Adipocyte (in vitro differentiated cells): ENCODE measurements around the gene CD79A.

Experiments
- DNase-seq: peaks from one replicate; pipeline ENCODE4 v3.0.0-alpha.2; 2015; ENCODE audit warnings: low read depth
- H3K27me3 ChIP-seq: replicated peaks from 2 replicates; pipeline ENCODE4 v1.7.0; 2013; ENCODE audit warnings: mild to moderate bottlenecking, low read length, moderate library complexity; ENCODE audit not compliant: control insufficient read depth, insufficient read depth
- H3K36me3 ChIP-seq: 2 replicates; pipeline ENCODE4 v1.7.0; 2013; ENCODE audit warnings: low read length, mild to moderate bottlenecking, moderate library complexity; ENCODE audit not compliant: control insufficient read depth, insufficient read depth, severe bottlenecking
- H3K4me1 ChIP-seq: 2 replicates; pipeline ENCODE4 v1.7.0; 2013; ENCODE audit warnings: mild to moderate bottlenecking, low read length, moderate library complexity; ENCODE audit not compliant: control insufficient read depth, insufficient read depth
- H3K4me3 ChIP-seq: 2 replicates; pipeline ENCODE4 v1.7.0; 2013; ENCODE audit warnings: mild to moderate bottlenecking, low read length, moderate library complexity
- H3K9ac ChIP-seq: 2 replicates; pipeline ENCODE4 v1.7.0; 2013; ENCODE audit warnings: mild to moderate bottlenecking, low read length, moderate library complexity
- H3K9me3 ChIP-seq: 2 replicates; pipeline ENCODE4 v1.7.0; 2013; ENCODE audit warnings: mild to moderate bottlenecking, low read length, moderate library complexity; ENCODE audit not compliant: control insufficient read depth

The CD79A gene

DNA sequence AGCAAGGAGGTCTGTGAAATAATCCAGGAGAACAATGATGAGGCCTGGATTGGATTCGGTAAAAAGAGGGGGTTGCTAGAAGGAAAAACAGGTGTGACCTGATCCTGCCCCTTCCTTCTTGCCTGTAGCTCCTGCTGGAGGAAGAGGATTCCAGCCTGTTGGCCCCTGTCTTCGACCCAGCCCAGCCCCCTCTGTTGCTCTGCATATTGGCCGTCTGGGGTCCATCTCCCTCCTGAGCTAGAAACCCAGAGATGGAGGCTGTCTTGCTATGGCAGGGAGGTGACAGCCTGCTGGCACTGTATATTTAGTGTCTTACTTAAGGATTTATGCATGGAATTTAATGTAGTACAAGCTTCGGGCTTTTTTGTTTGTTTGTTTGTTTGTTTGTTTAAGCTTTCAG, 25.6 kb upstream of the CD79A start:
- H3K36me3 ChIP-seq: no peaks in the 10 kb centered on the region
- peaks cover 73% of the 10 kb centered on the region for H3K27me3 ChIP-seq
- no peak for DNase-seq
- no peaks in the 10 kb centered on the region for H3K9me3 ChIP-seq
- H3K4me1 ChIP-seq: no peaks in the 10 kb centered on the region
- H3K4me3 ChIP-seq: no peak overlapping the region
- no peak overlapping the region for H3K9ac ChIP-seq

DNA sequence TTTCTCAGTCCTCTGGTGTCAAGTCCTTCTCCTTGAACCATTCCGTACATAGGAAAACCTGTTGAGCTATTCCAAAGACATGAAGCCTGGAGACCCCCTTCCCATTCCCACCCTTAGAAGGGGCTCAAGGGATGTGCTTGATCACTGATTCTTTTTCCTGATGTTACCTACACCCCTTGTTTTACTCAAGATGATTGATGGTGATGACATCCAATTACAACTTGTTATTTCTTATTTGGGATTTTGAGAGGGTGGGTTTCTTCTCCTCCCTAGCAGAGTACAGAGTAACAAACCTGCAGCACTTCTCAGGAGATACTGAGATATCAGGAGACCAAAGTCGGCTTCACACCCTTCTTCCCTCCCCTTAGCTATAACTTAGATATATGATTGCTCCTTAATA, 23.7 kb upstream of the CD79A start:
- H3K36me3 ChIP-seq: no peaks in the 10 kb centered on the region

DNA sequence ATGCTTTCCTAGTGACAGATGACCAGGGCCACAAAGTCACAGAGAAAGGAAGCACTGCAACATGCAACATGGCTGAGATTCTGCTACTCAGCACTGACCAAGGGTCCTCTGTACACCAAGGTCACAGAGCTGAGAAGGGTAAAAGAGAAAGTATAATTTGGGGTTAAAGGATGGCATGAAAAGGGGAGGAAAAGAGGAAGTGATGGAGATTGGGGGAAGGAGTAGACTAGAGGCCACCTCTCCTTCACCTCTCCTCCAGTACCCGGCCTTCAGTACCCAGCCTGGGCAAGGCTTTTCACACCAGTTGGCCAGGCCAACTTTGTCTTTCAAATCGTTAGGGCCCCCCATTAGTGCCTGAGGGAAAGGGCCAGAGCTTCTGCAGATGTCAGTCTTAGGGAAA, 23.3 kb upstream of the CD79A start:
- Histone ChIP-seq H3K4me1 (no peaks in the 10 kb centered on the region), H3K36me3 (no peaks in the 10 kb centered on the region), H3K9me3 (no peaks in the 10 kb centered on the region), H3K4me3 (no peak overlapping the region), H3K9ac (no peak overlapping the region), H3K27me3 (peaks cover 60% of the 10 kb centered on the region)
- DNase-seq: no peak

More for the DNA sequence above, 23.7 kb upstream of the CD79A start:
- no peak for DNase-seq
- Histone ChIP-seq H3K4me3 (no peak overlapping the region), H3K4me1 (no peaks in the 10 kb centered on the region), H3K27me3 (peaks cover 64% of the 10 kb centered on the region), H3K9ac (no peak overlapping the region), H3K9me3 (no peaks in the 10 kb centered on the region)

DNA sequence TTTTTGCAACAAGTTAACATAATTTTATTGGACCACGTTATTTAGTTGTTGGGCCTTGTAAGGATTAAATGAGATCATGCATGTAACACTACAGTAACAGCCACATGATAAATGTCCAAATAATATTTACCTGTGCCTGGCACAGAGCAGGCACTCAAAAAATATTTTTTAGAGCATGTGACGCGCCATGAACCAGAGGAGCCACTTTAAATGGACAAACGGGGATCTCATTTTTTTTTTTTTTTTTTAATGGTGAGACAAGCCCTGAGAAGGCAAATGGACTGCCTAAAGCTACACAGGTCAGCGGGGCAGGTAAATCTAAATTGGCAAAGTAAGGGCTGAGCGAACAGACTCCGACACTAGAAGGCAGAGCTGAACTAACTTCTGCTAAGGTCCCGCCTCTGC, 17.9 kb upstream of the CD79A start:
- DNase-seq: no peak
- Histone ChIP-seq H3K4me3 (peak overlapping the region; percentile 95), H3K9ac (peak overlapping the region; percentile 97), H3K27me3 (peaks cover 9% of the 10 kb centered on the region), H3K4me1 (peaks cover 36% of the 10 kb centered on the region), H3K9me3 (no peaks in the 10 kb centered on the region), H3K36me3 (peaks cover 33% of the 10 kb centered on the region)

GRCh38 chr19:41859618-41860418, 17.3 kb upstream of the CD79A start, which contains the start of gene RPS19:
Gene RPS19, plus strand, starts transcription at chr19:41860255. Its CDS starts 520 bp downstream, at chr19:41860775.
- H3K9ac ChIP-seq: peak within 1 kb of the TSS; percentile 97
- no peaks in the 10 kb centered on the region for H3K9me3 ChIP-seq
- peak; percentile 99 for DNase-seq
- H3K4me3 ChIP-seq: peak within 1 kb of the TSS; percentile 95
- peaks cover 41% of the 10 kb centered on the region for H3K4me1 ChIP-seq
- H3K27me3 ChIP-seq: peaks cover 3% of the 10 kb centered on the region
- peaks cover 39% of the 10 kb centered on the region for H3K36me3 ChIP-seq

- Histone ChIP-seq H3K9me3 (no peaks in the 10 kb centered on the region), H3K4me1 (peaks cover 44% of the 10 kb centered on the region), H3K4me3 (peak overlapping the region; percentile 95), H3K27me3 (no peaks in the 10 kb centered on the region), H3K9ac (peak overlapping the region; percentile 97), H3K36me3 (peaks cover 46% of the 10 kb centered on the region)
- peak; percentile 48 for DNase-seq
These were observed 16.5 kb upstream of the CD79A start for GRCh38 chr19:41860419-41861115.

GRCh38 chr19:41861116-41861768, 15.8 kb upstream of the CD79A start:
- H3K4me1 ChIP-seq: peaks cover 44% of the 10 kb centered on the region
- H3K9ac ChIP-seq: peak overlapping the region; percentile 97
- H3K4me3 ChIP-seq: peak overlapping the region; percentile 95
- peaks cover 50% of the 10 kb centered on the region for H3K36me3 ChIP-seq
- no peaks in the 10 kb centered on the region for H3K9me3 ChIP-seq
- DNase-seq: peak; percentile 19
- no peaks in the 10 kb centered on the region for H3K27me3 ChIP-seq

DNA sequence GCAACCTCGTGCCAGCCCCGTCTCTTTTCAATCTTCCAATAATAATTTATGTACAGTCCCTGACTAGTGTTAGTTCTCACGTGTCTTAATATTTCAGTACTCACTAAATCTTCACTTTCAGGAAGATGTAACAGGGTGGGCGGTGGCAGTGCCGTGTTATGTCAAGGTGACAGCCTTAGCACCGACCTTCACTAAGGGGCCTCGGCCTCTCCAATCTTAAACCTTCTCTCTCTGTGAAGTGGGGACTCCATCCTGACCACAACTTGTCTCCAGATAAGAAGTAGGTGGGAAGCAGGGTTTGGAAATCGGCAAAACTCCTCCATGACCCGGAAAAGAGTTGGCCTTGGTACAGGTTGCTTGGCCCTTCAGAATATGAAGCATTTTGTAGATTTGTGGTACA, 15.2 kb upstream of the CD79A start:
- Histone ChIP-seq H3K27me3 (no peaks in the 10 kb centered on the region), H3K4me3 (peak overlapping the region; percentile 95), H3K4me1 (peaks cover 44% of the 10 kb centered on the region), H3K9ac (peak overlapping the region; percentile 97), H3K36me3 (peaks cover 54% of the 10 kb centered on the region), H3K9me3 (no peaks in the 10 kb centered on the region)
- no peak for DNase-seq

DNA sequence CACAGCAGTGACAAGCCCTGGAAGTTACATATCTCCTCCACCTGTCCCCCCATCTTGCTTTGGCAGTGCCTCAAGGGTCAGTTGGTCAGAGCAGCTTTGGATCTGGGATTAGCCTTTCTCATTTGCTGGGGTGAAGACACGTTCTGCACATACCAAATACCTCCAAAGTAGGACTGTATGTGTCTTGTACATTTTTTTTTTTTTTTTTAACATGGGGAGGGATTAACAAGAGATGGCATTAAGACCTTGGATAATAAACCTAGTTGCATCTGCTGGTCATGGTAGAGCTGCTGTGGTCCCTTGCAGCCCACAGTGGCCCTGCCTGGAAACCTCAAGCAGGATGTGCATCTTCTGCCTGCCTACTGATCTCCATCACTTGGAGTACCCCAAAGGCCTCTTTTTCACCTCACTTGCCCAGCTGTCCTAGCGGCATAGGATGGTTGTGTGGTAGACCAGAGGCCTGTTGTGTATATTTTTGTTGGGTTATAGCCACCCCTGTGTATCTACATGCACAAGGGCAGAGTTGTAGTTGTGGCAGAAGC, 14.6 kb upstream of the CD79A start:
- H3K4me1 ChIP-seq: peaks cover 48% of the 10 kb centered on the region
- peaks cover 61% of the 10 kb centered on the region for H3K36me3 ChIP-seq
- DNase-seq: no peak
- H3K27me3 ChIP-seq: no peaks in the 10 kb centered on the region
- peak overlapping the region; percentile 95 for H3K4me3 ChIP-seq
- H3K9ac ChIP-seq: peak overlapping the region; percentile 97
- H3K9me3 ChIP-seq: no peaks in the 10 kb centered on the region

- peaks cover 69% of the 10 kb centered on the region for H3K36me3 ChIP-seq
- H3K4me3 ChIP-seq: no peak overlapping the region
These were observed 13.7 kb upstream of the CD79A start for GRCh38 chr19:41863209-41863931.

More at GRCh38 chr19:41863209-41863931, 13.7 kb upstream of the CD79A start:
- peak overlapping the region; percentile 97 for H3K9ac ChIP-seq
- DNase-seq: no peak
- H3K4me1 ChIP-seq: peaks cover 55% of the 10 kb centered on the region
- no peaks in the 10 kb centered on the region for H3K27me3 ChIP-seq
- no peaks in the 10 kb centered on the region for H3K9me3 ChIP-seq
